GM23338 (cell line): Measurements from ENCODE around the gene ANKIB1.

ENCODE experiments used
- CREB1 ChIP-seq: fragments of 250-450 bp; sonication (Bioruptor Pico); IDR thresholded peaks from 2 replicates; pipeline ENCODE4 v1.5.0; 2020; ENCODE audit warnings: low read depth, mild to moderate bottlenecking, moderate library complexity
- EZH2 ChIP-seq: fragments of 200-600 bp; sonication (generic); IDR thresholded peaks from one replicate; pipeline ENCODE4 v1.8.0; 2017; ENCODE audit warnings: antibody characterized with exemption, mild to moderate bottlenecking, low read depth; ENCODE audit not compliant: unreplicated experiment
- EZH2phosphoT487 ChIP-seq: fragments of 200-600 bp; sonication (generic); IDR thresholded peaks from one replicate; pipeline ENCODE4 v1.8.1; 2018; ENCODE audit warnings: antibody characterized with exemption; ENCODE audit not compliant: unreplicated experiment
- NANOG ChIP-seq: IDR thresholded peaks from 2 replicates; pipeline ENCODE4 v1.6.1; 2016; ENCODE audit warnings: antibody characterized with exemption, borderline replicate concordance
- POLR2AphosphoS5 ChIP-seq: IDR thresholded peaks from 2 replicates; pipeline ENCODE4 v1.6.1; 2016; ENCODE audit warnings: antibody characterized with exemption, low read depth
- TF ChIP-seq, protein P1 (sequence below), 2 experiments: fragments of 200-600 bp in 1 of 2; sonication (generic) in 1 of 2; conservative IDR thresholded peaks; 2 replicates each; pipeline versions ENCODE4 v1.5.1 to v1.6.1; 2016 to 2017; ENCODE audit warnings: antibody characterized with exemption in 2 of 2, low read depth in 2 of 2, mild to moderate bottlenecking in 2 of 2, moderate library complexity in 1 of 2
- TF ChIP-seq, protein P2 (sequence below): IDR thresholded peaks from one replicate; pipeline ENCODE4 v1.6.1; 2018; ENCODE audit warnings: antibody characterized with exemption; ENCODE audit not compliant: unreplicated experiment

DNA sequence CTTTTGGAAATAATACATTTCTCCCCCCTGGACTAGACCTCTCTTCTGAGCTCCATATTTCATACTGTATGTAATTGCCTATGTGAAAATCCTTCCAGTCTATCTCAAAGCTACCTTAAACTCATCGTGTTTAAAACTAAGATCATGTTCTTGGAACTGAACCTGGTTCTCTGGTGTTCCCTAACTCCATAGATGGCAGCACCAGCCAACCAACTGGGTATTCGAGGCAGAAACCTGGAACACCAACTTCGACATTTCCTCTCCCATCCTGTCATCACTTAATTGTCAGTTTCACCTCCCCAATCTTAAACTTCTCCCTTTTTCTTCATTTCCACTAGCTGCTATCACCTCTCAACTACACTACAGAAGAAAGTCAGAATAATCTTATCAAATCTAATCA is 87.0 kb downstream of the ANKIB1 start:
- TF ChIP-seq, protein P1, sequence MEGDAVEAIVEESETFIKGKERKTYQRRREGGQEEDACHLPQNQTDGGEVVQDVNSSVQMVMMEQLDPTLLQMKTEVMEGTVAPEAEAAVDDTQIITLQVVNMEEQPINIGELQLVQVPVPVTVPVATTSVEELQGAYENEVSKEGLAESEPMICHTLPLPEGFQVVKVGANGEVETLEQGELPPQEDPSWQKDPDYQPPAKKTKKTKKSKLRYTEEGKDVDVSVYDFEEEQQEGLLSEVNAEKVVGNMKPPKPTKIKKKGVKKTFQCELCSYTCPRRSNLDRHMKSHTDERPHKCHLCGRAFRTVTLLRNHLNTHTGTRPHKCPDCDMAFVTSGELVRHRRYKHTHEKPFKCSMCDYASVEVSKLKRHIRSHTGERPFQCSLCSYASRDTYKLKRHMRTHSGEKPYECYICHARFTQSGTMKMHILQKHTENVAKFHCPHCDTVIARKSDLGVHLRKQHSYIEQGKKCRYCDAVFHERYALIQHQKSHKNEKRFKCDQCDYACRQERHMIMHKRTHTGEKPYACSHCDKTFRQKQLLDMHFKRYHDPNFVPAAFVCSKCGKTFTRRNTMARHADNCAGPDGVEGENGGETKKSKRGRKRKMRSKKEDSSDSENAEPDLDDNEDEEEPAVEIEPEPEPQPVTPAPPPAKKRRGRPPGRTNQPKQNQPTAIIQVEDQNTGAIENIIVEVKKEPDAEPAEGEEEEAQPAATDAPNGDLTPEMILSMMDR (conservative IDR thresholded peaks at IDR 0.05; ENCODE audit: low read depth in 2 of 2): no peak
- TF ChIP-seq EZH2 (no peak), POLR2AphosphoS5 (no peak), EZH2phosphoT487 (no peak), NANOG (no peak), CREB1 (CRISPR knock-in tag) (no peak)
- TF ChIP-seq, protein P2, sequence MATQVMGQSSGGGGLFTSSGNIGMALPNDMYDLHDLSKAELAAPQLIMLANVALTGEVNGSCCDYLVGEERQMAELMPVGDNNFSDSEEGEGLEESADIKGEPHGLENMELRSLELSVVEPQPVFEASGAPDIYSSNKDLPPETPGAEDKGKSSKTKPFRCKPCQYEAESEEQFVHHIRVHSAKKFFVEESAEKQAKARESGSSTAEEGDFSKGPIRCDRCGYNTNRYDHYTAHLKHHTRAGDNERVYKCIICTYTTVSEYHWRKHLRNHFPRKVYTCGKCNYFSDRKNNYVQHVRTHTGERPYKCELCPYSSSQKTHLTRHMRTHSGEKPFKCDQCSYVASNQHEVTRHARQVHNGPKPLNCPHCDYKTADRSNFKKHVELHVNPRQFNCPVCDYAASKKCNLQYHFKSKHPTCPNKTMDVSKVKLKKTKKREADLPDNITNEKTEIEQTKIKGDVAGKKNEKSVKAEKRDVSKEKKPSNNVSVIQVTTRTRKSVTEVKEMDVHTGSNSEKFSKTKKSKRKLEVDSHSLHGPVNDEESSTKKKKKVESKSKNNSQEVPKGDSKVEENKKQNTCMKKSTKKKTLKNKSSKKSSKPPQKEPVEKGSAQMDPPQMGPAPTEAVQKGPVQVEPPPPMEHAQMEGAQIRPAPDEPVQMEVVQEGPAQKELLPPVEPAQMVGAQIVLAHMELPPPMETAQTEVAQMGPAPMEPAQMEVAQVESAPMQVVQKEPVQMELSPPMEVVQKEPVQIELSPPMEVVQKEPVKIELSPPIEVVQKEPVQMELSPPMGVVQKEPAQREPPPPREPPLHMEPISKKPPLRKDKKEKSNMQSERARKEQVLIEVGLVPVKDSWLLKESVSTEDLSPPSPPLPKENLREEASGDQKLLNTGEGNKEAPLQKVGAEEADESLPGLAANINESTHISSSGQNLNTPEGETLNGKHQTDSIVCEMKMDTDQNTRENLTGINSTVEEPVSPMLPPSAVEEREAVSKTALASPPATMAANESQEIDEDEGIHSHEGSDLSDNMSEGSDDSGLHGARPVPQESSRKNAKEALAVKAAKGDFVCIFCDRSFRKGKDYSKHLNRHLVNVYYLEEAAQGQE: no peak
